K562 (cell line): ENCODE results near the gene SMPDL3B. TPM values are rescaled to one million over a fixed set of nuclear protein-coding genes. Genes with fewer than 3 reads are reported as not detected.

Experiments used
- ATAC-seq: fragments of 200-7000 bp; cut with Tn5 transposase; 3 replicates; pipeline ENCODE4 v1.9.1; 2020; ENCODE audit warnings: moderate library complexity
- BruUV-seq: library from RNA; stranded (reverse); fragments of 400-500 nt; replicated peaks from 2 replicates; lab custom pipeline; 2021; lab: Mats Ljungman, UMichigan
- CTCF ChIA-PET: fragments of 300-600 bp; formaldehyde crosslinking; extraction: SDS; loops from one replicate; lab custom pipeline; 2021; ENCODE audit warnings: low intra/inter-chr PET ratio; lab: Yijun Ruan, JAX
- POLR2A ChIA-PET: fragments of 300-600, 350-650 bp; sonication (Branson Sonifier 250); formaldehyde crosslinking; extraction: SDS; loops from one replicate; lab custom pipeline; 2021; ENCODE audit warnings: antibody characterized with exemption, inconsistent platforms; lab: Yijun Ruan, JAX
- DNase-seq, 4 experiments: peaks; one replicate each; pipeline versions ENCODE4 v3.0.0 to v3.0.0-alpha.2; 2011 to 2018; ENCODE audit warnings: low spot score in 3 of 4, mixed read lengths in 3 of 4; ENCODE audit errors: extremely low read depth in 1 of 4
- FAIRE-seq: peaks from 2 replicates; lab custom pipeline; 2011; peaks lifted over from hg19 to GRCh38; lab: Jason Lieb, UNC
- H2AFZ ChIP-seq: 2 replicates; pipeline ENCODE4 v1.6.0; 2011; ENCODE audit warnings: low read depth, low read length, control low read depth, inconsistent platforms
- H3K27ac ChIP-seq: fragments of 200-600 bp; 3 replicates; pipeline ENCODE4 v1.8.0; 2011; ENCODE audit warnings: low read depth, mild to moderate bottlenecking, control low read depth, inconsistent platforms, low read length, moderate library complexity, mixed read lengths; ENCODE audit errors: extremely low read depth
- H3K27me3 ChIP-seq, 2 experiments: fragments of 300-600 bp in 1 of 2; 2 replicates in 1 of 2; 3 replicates in 1 of 2; pipeline versions ENCODE4 v1.6.0 to v1.8.0; 2011; ENCODE audit warnings: inconsistent platforms in 2 of 2, low read length in 2 of 2, mild to moderate bottlenecking in 1 of 2, mixed read lengths in 1 of 2, moderate library complexity in 1 of 2; ENCODE audit not compliant: control insufficient read depth in 2 of 2, insufficient read depth in 2 of 2
- H3K36me3 ChIP-seq: fragments of 300-600 bp; 3 replicates; pipeline ENCODE4 v1.8.0; 2011; ENCODE audit warnings: mild to moderate bottlenecking, low read length, inconsistent platforms; ENCODE audit not compliant: control insufficient read depth, insufficient read depth
- H3K4me1 ChIP-seq, 2 experiments: fragments of 200-600 bp in 1 of 2; replicated peaks in 1 of 2; 2 replicates in 1 of 2; 3 replicates in 1 of 2; pipeline versions ENCODE4 v1.5.1 to v1.8.0; 2011; ENCODE audit warnings: inconsistent platforms in 2 of 2, low read length in 2 of 2, mild to moderate bottlenecking in 1 of 2, mixed read lengths in 1 of 2, moderate library complexity in 1 of 2; ENCODE audit not compliant: control insufficient read depth in 2 of 2, insufficient read depth in 2 of 2
- H3K4me2 ChIP-seq: 2 replicates; pipeline ENCODE4 v1.6.1; 2011; ENCODE audit warnings: low read length, control low read depth, inconsistent platforms, mixed read lengths; ENCODE audit not compliant: insufficient read depth
- H3K4me3 ChIP-seq: fragments of 200-600 bp; sonication (generic), shearing (Covaris generic); 2 replicates; pipeline ENCODE4 v1.5.1; 2016; ENCODE audit warnings: control low read depth, inconsistent platforms
- H3K79me2 ChIP-seq: fragments of 200-600 bp; 3 replicates; pipeline ENCODE4 v1.8.0; 2011; ENCODE audit warnings: low read length, inconsistent platforms; ENCODE audit not compliant: control insufficient read depth, insufficient read depth
- H3K9ac ChIP-seq, 2 experiments: 2 replicates each; pipeline versions ENCODE4 v1.6.0 to v1.6.1; 2011; ENCODE audit warnings: low read depth in 2 of 2, low read length in 2 of 2, control low read depth in 1 of 2, inconsistent platforms in 1 of 2, mild to moderate bottlenecking in 1 of 2, mixed read lengths in 1 of 2; ENCODE audit not compliant: insufficient read depth in 1 of 2
- H3K9me1 ChIP-seq: one replicate; pipeline ENCODE4 v1.6.0; 2011; ENCODE audit warnings: inconsistent platforms, mild to moderate bottlenecking, low read length, moderate library complexity; ENCODE audit not compliant: control insufficient read depth, insufficient read depth
- H3K9me3 ChIP-seq: replicated peaks from 2 replicates; pipeline ENCODE4 v1.5.1; 2011; ENCODE audit warnings: low read depth, low read length, inconsistent platforms; ENCODE audit not compliant: control insufficient read depth, insufficient read depth
- H4K20me1 ChIP-seq: replicated peaks from 2 replicates; pipeline ENCODE4 v1.6.1; 2011; ENCODE audit warnings: low read length, inconsistent platforms, mixed read lengths; ENCODE audit not compliant: control insufficient read depth, insufficient read depth
- ATF1 ChIP-seq, 2 experiments: fragments of 450-650 bp in 1 of 2; IDR thresholded peaks; 2 replicates each; pipeline ENCODE4 v1.6.1; 2016; ENCODE audit warnings: missing compliant biosample characterization in 1 of 2, missing genetic modification characterization in 1 of 2
- CEBPZ ChIP-seq: fragments of 150-350 bp; IDR thresholded peaks from 2 replicates; pipeline ENCODE4 v1.6.1; 2014; ENCODE audit warnings: low read depth, mild to moderate bottlenecking, low read length, borderline replicate concordance
- HDAC2 ChIP-seq: fragments of 450-650 bp; IDR thresholded peaks from 2 replicates; pipeline ENCODE4 v1.6.1; 2016; ENCODE audit warnings: mild to moderate bottlenecking
- PREB ChIP-seq: sonication (generic); formaldehyde crosslinking; IDR thresholded peaks from 2 replicates; pipeline ENCODE4 v1.8.1; 2023; ENCODE audit warnings: mild to moderate bottlenecking, missing genetic modification reagents
- ZNF217 ChIP-seq: sonication (generic); formaldehyde crosslinking; IDR thresholded peaks from 2 replicates; pipeline ENCODE4 v1.8.0; 2022; ENCODE audit warnings: mild to moderate bottlenecking, missing genetic modification reagents
- ZNF224 ChIP-seq: sonication (generic); formaldehyde crosslinking; IDR thresholded peaks from 2 replicates; pipeline ENCODE4 v1.8.0; 2022; ENCODE audit warnings: mild to moderate bottlenecking, missing genetic modification reagents
- ZNF316 ChIP-seq: fragments of 450-650 bp; IDR thresholded peaks from 2 replicates; pipeline ENCODE4 v1.6.1; 2016
- ZNF589 ChIP-seq: fragments of 200-800 bp; sonication (Bioruptor generic); IDR thresholded peaks from 2 replicates; pipeline ENCODE4 v1.6.1; 2016; ENCODE audit warnings: low read depth, missing genetic modification characterization, missing compliant biosample characterization
- WGBS: fragments of 100-300 bp; shearing (Covaris generic); methylation state at CpG from one replicate; pipeline ENCODE4 v1.1.6; 2016; ENCODE audit warnings: low coverage, mixed read lengths; ENCODE audit not compliant: insufficient coverage; ENCODE audit errors: missing lambda C conversion rate; 5-methylcytosine and 5-hydroxymethylcytosine counted together
- in situ Hi-C: fragments of 300-500 bp; cut with MboI; formaldehyde crosslinking; loops from 4 replicates; pipeline ENCODE4 v1.15.0; 2018; ENCODE audit warnings: inconsistent platforms, mixed read lengths
- intact Hi-C: fragments of 100-400 bp; cut with micrococcal nuclease; formaldehyde crosslinking; loops from 2 replicates; pipeline ENCODE4 v1.14.2; 2022
- polyA plus RNA-seq, 8 experiments: library from polyadenylated mRNA; depleted of rRNA in 4 of 8; stranded (reverse) in 5 of 8; unstranded in 3 of 8; fragments of >200 nt; fragmentation: Nextera tagmentation in 2 of 8; fragmentation: Illumina TruSeq in 1 of 8; extraction: Ambion mirVana in 2 of 8; extraction: Trizol in 1 of 8; gene quantifications; 2 replicates each; pipeline versions ENCODE4 v1.2.1 to v1.2.3, GENCODE V29; 2011 to 2014; ENCODE audit warnings: inconsistent platforms in 1 of 8, missing spikeins in 1 of 8
- total RNA-seq, 7 experiments: library from RNA; depleted of rRNA in 6 of 7; stranded (reverse); fragments of >200 nt in 6 of 7; fragmentation: Illumina TruSeq in 2 of 7; extraction: Trizol in 2 of 7; gene quantifications; 2 replicates each; pipeline versions ENCODE4 v1.2.1 to v1.2.3, GENCODE V29; 2011 to 2021; ENCODE audit warnings: low replicate concordance in 1 of 7

Gene SMPDL3B
- total and polyA plus RNA-seq, 9 of the 15 experiments (the other 6 are each of a cell fraction or from before 2014, with no cell fraction given), result 0.07 to 1.2 (median 0.73) TPM

GRCh38 chr1:27937524-27937836 is 2.7 kb downstream of the SMPDL3B start:
- H3K4me3 ChIP-seq, result no peak overlapping the region
- CTCF ChIA-PET, result no interaction called here
- no TSS peak for BruUV-seq
- H3K27ac ChIP-seq, result no peak overlapping the region
- no peaks in the 10 kb centered on the region for H3K9me1 ChIP-seq
- no peak overlapping the region for H3K4me2 ChIP-seq
- WGBS, result 21% methylated on average over 1 of the region's 1 CpG
- peak overlapping the region in 1 of 2 experiments; percentile 24; a peak in 1 of 4 replicates for H3K9ac ChIP-seq
- H2AFZ ChIP-seq, result no peak overlapping the region
- TF ChIP-seq ZNF316, result no peak
- TF ChIP-seq ZNF224 (CRISPR knock-in tag), result no peak
- no peak for TF ChIP-seq ATF1 (CRISPR knock-in tag; IDR thresholded peaks at IDR 0.05)
- TF ChIP-seq ATF1 (tag; IDR thresholded peaks at IDR 0.05), result no peak
- no peak for TF ChIP-seq ZNF589 (CRISPR knock-in tag)
- TF ChIP-seq ZNF217 (CRISPR knock-in tag), result no peak
- TF ChIP-seq CEBPZ, result no peak
- TF ChIP-seq HDAC2, result no peak
- TF ChIP-seq PREB, result no peak
- ATAC-seq (no peak), DNase-seq (no peak), FAIRE-seq (no peak)
- no peaks in the 10 kb centered on the region for H3K9me3 ChIP-seq
- in situ Hi-C loops (no loop called here), intact Hi-C loops (loop anchor here (5.0 kb wide), 1 partner anchor 80 kb away; no protein-coding TSS in a partner anchor)
- POLR2A ChIA-PET, result interaction anchor here (0.5 kb wide), 1 partner anchor 598 kb away, joined by 3 read pairs; no protein-coding TSS in a partner anchor
- no peaks in the 10 kb centered on the region for H3K36me3 ChIP-seq
- no peaks in the 10 kb centered on the region for H4K20me1 ChIP-seq
- no peaks in the 10 kb centered on the region for H3K79me2 ChIP-seq
- peaks cover 14 to 18% of the 10 kb centered on the region in 2 experiments for H3K4me1 ChIP-seq
- no peaks in the 10 kb centered on the region for H3K27me3 ChIP-seq
